Neural progenitor cell (in vitro differentiated cells): ENCODE data around the gene FBLN5. TPM values are rescaled to one million over a fixed set of nuclear protein-coding genes. Genes with fewer than 3 reads are reported as not detected.

Experiments used
- DNase-seq: peaks from one replicate; pipeline ENCODE4 v3.0.0-alpha.2; 2016; ENCODE audit warnings: low spot score
- H2AFZ ChIP-seq: fragments of 200-600 bp; sonication (generic); replicated peaks from 2 replicates; pipeline ENCODE4 v1.6.1; 2016; ENCODE audit warnings: antibody characterized with exemption
- H3F3A ChIP-seq: fragments of 200-600 bp; sonication (generic); 2 replicates; pipeline ENCODE4 v1.6.1; 2016; ENCODE audit warnings: antibody characterized with exemption, low read depth
- H3K27ac ChIP-seq: fragments of 200-600 bp; sonication (generic); 2 replicates; pipeline ENCODE4 v1.5.1; 2016; ENCODE audit warnings: mild to moderate bottlenecking
- H3K27me3 ChIP-seq: fragments of 200-600 bp; sonication (generic); 2 replicates; pipeline ENCODE4 v1.6.1; 2016; ENCODE audit warnings: mild to moderate bottlenecking, moderate library complexity
- H3K36me3 ChIP-seq: fragments of 200-600 bp; sonication (generic); 2 replicates; pipeline ENCODE4 v1.5.1; 2016
- H3K4me1 ChIP-seq: fragments of 200-600 bp; sonication (generic); 2 replicates; pipeline ENCODE4 v1.6.1; 2016; ENCODE audit warnings: mixed run types
- H3K4me2 ChIP-seq: fragments of 200-600 bp; sonication (generic); 2 replicates; pipeline ENCODE4 v1.6.1; 2016
- H3K4me3 ChIP-seq: fragments of 200-600 bp; sonication (generic); 2 replicates; pipeline ENCODE4 v1.5.1; 2016
- H3K79me2 ChIP-seq: fragments of 200-600 bp; sonication (generic); 2 replicates; pipeline ENCODE4 v1.6.1; 2016; ENCODE audit warnings: low read depth
- H3K9ac ChIP-seq: fragments of 200-600 bp; sonication (generic); 2 replicates; pipeline ENCODE4 v1.6.1; 2016
- H3K9me3 ChIP-seq: fragments of 200-600 bp; sonication (generic); 2 replicates; pipeline ENCODE4 v1.5.1; 2016; ENCODE audit warnings: low read depth
- H4K20me1 ChIP-seq: fragments of 200-600 bp; sonication (generic); 2 replicates; pipeline ENCODE4 v1.6.1; 2016; ENCODE audit warnings: low read depth
- H3K27ac Mint-ChIP-seq: 3 replicates; pipeline ENCODE4 v1.8.0; 2021; ENCODE audit warnings: mixed read lengths
- H3K27me3 Mint-ChIP-seq: 2 replicates; pipeline ENCODE4 v1.8.0; 2022; ENCODE audit warnings: low read depth, mild to moderate bottlenecking, inconsistent platforms, moderate library complexity, mixed read lengths; ENCODE audit not compliant: insufficient read depth
- H3K36me3 Mint-ChIP-seq: 3 replicates; pipeline ENCODE4 v1.8.0; 2021; ENCODE audit warnings: mixed read lengths
- H3K4me1 Mint-ChIP-seq: 3 replicates; pipeline ENCODE4 v1.8.0; 2021; ENCODE audit warnings: mixed read lengths
- H3K4me3 Mint-ChIP-seq: 3 replicates; pipeline ENCODE4 v1.8.0; 2021; ENCODE audit warnings: mild to moderate bottlenecking, moderate library complexity, mixed read lengths
- H3K9me3 Mint-ChIP-seq: 3 replicates; pipeline ENCODE4 v1.8.0; 2020; ENCODE audit warnings: mixed read lengths
- EZH2 ChIP-seq: fragments of 200-600 bp; sonication (generic); IDR thresholded peaks from 2 replicates; pipeline ENCODE4 v1.6.1; 2017; ENCODE audit warnings: antibody characterized with exemption, mild to moderate bottlenecking, moderate library complexity
- EZH2phosphoT487 ChIP-seq: fragments of 200-600 bp; sonication (generic); IDR thresholded peaks from 2 replicates; pipeline ENCODE4 v1.6.1; 2017; ENCODE audit warnings: antibody characterized with exemption
- total RNA-seq: library from RNA; depleted of rRNA; stranded (reverse); fragments of >200 nt; gene quantifications from 2 replicates; pipeline ENCODE4 v1.2.3, GENCODE V29; 2015; ENCODE audit warnings: low replicate concordance
- TF ChIP-seq, protein P1 (sequence below): fragments of 200-600 bp; sonication (generic); IDR thresholded peaks from 2 replicates; pipeline ENCODE4 v1.5.1; 2017; ENCODE audit warnings: antibody characterized with exemption, mild to moderate bottlenecking

Gene FBLN5
- total RNA-seq, 1 donor from 2014 or later, result not detected

DNA sequence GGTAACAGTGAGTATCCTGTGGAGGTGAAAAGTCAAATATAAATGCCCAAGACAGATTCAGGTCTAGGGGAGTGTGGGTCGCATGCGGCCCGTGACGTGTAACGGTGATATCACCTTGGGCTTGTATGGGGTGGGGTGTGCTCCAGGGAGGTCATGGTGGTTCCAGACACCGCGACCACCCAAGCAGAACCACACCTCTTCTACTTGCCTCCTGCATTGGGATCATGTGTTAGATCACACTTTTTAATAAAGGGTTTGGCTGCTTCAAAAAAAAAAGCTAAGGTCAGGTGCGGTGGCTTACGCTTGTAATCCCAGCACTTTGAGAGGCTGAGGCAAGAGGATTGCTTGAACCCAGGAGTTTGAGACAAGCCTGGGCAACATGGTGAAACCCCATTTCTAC lies 4.5 kb downstream of the FBLN5 start:
- peaks cover 39% of the 10 kb centered on the region for H3K27me3 ChIP-seq
- no peaks in the 10 kb centered on the region for H3K79me2 ChIP-seq
- no peaks in the 10 kb centered on the region for H3K36me3 Mint-ChIP-seq
- no peak overlapping the region for H3K27ac Mint-ChIP-seq
- TF ChIP-seq EZH2phosphoT487, result no peak
- TF ChIP-seq, protein P1, sequence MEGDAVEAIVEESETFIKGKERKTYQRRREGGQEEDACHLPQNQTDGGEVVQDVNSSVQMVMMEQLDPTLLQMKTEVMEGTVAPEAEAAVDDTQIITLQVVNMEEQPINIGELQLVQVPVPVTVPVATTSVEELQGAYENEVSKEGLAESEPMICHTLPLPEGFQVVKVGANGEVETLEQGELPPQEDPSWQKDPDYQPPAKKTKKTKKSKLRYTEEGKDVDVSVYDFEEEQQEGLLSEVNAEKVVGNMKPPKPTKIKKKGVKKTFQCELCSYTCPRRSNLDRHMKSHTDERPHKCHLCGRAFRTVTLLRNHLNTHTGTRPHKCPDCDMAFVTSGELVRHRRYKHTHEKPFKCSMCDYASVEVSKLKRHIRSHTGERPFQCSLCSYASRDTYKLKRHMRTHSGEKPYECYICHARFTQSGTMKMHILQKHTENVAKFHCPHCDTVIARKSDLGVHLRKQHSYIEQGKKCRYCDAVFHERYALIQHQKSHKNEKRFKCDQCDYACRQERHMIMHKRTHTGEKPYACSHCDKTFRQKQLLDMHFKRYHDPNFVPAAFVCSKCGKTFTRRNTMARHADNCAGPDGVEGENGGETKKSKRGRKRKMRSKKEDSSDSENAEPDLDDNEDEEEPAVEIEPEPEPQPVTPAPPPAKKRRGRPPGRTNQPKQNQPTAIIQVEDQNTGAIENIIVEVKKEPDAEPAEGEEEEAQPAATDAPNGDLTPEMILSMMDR, result no peak
- TF ChIP-seq EZH2, result no peak
- no peak overlapping the region for H3K4me2 ChIP-seq
- H3K9me3 ChIP-seq, result no peaks in the 10 kb centered on the region
- H3K9ac ChIP-seq, result no peak overlapping the region
- H3F3A ChIP-seq, result peaks cover 15% of the 10 kb centered on the region
- H3K36me3 ChIP-seq, result no peaks in the 10 kb centered on the region
- H3K9me3 Mint-ChIP-seq, result no peaks in the 10 kb centered on the region
- H2AFZ ChIP-seq, result no peak overlapping the region
- no peak overlapping the region for H3K27ac ChIP-seq
- no peak overlapping the region for H3K4me3 ChIP-seq
- H3K4me1 ChIP-seq, result no peaks in the 10 kb centered on the region
- H4K20me1 ChIP-seq, result peaks cover 4% of the 10 kb centered on the region
- no peak overlapping the region for H3K4me3 Mint-ChIP-seq
- H3K27me3 Mint-ChIP-seq, result peaks cover 26% of the 10 kb centered on the region
- no peak for DNase-seq
- H3K4me1 Mint-ChIP-seq, result peaks cover 12% of the 10 kb centered on the region

DNA sequence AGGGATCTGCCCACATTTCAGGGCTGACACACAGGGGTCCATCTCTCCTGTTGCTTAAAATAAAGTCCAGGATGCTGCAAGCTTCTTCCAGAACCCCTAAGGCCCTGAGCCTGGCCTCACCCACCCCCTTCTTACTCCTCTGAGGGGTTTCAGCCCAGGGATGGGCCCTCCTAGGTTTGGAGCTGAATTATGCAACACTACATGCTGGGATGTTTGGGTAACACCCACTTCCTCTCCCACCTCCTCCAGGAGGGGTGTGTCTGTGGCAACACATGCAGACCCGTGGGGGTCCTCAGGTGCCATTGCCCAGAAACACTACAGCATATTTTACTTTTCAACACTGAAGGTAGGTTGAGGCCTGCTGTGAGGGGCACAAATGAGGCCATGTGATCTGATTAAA lies 5.4 kb downstream of the FBLN5 start:
- Histone ChIP-seq H3K4me2 (no peak overlapping the region), H3K79me2 (no peaks in the 10 kb centered on the region), H3K4me3 (no peak overlapping the region), H3K36me3 (no peaks in the 10 kb centered on the region), H3K4me1 (no peaks in the 10 kb centered on the region), H3K27me3 (peaks cover 31% of the 10 kb centered on the region), H3K27ac (no peak overlapping the region), H3K9ac (no peak overlapping the region), H2AFZ (no peak overlapping the region), H3F3A (peaks cover 14% of the 10 kb centered on the region), H3K9me3 (no peaks in the 10 kb centered on the region), H4K20me1 (peaks cover 4% of the 10 kb centered on the region)
- DNase-seq, result no peak
- H3K36me3 Mint-ChIP-seq, result no peaks in the 10 kb centered on the region
- H3K27ac Mint-ChIP-seq, result no peak overlapping the region
- TF ChIP-seq, protein P1, result no peak
- no peak for TF ChIP-seq EZH2
- no peak for TF ChIP-seq EZH2phosphoT487
- H3K4me1 Mint-ChIP-seq, result peaks cover 12% of the 10 kb centered on the region
- H3K9me3 Mint-ChIP-seq, result no peaks in the 10 kb centered on the region
- H3K27me3 Mint-ChIP-seq, result peaks cover 22% of the 10 kb centered on the region
- no peak overlapping the region for H3K4me3 Mint-ChIP-seq

DNA sequence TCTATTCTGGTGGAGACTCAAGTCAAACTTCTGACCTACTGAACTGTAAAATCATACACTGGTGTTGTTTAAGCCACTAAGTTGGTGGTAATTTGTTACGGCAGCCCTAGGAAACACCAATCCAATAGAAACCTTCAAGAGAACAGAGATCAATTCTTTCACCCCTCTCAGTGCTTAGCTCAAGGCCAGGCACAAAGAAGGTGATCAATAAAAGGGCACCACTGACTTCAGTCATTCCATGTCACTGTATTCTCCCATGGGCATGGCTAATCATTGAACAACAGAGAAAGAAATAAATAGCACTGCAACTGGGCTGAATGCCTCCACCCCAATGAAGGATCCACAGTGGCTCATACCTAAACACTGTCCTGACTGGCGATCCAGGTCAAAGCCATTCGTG lies 7.3 kb downstream of the FBLN5 start:
- Mint-ChIP-seq H3K4me1 (no peaks in the 10 kb centered on the region), H3K27me3 (peaks cover 16% of the 10 kb centered on the region), H3K4me3 (no peak overlapping the region), H3K27ac (no peak overlapping the region), H3K36me3 (no peaks in the 10 kb centered on the region), H3K9me3 (no peaks in the 10 kb centered on the region)
- no peak overlapping the region for H3K27ac ChIP-seq
- H4K20me1 ChIP-seq, result no peaks in the 10 kb centered on the region
- no peak overlapping the region for H3K9ac ChIP-seq
- H3K4me2 ChIP-seq, result no peak overlapping the region
- no peaks in the 10 kb centered on the region for H3K79me2 ChIP-seq
- peaks cover 12% of the 10 kb centered on the region for H3K27me3 ChIP-seq
- no peaks in the 10 kb centered on the region for H3F3A ChIP-seq
- H3K36me3 ChIP-seq, result no peaks in the 10 kb centered on the region
- no peaks in the 10 kb centered on the region for H3K9me3 ChIP-seq
- no peaks in the 10 kb centered on the region for H3K4me1 ChIP-seq
- H3K4me3 ChIP-seq, result no peak overlapping the region
- no peak for DNase-seq
- H2AFZ ChIP-seq, result no peak overlapping the region
- TF ChIP-seq EZH2 (no peak), EZH2phosphoT487 (no peak)
- TF ChIP-seq, protein P1, result no peak

DNA sequence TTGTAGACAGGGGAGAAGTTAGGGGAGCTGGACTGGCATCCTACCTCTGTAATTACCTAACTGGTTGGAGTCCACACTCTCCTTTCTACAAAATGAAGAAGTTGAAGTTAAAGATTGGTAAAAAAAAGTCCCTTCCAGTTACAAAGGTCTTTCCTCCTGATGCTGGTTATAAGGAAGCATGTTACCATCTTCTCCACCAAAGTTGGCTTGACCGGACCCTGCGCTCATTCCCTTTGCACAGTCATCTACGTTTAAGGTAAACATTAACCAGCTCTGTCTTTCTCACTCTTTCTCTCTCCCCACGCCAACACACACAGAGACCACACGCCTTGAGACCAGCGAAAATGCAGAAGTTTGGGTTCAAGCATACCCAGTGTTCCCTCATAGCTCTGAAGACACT lies 11.9 kb downstream of the FBLN5 start:
- Mint-ChIP-seq H3K4me1 (no peaks in the 10 kb centered on the region), H3K9me3 (no peaks in the 10 kb centered on the region), H3K27ac (no peak overlapping the region)

More for the DNA sequence above, 11.9 kb downstream of the FBLN5 start:
- no peak overlapping the region for H3K4me2 ChIP-seq
- no peaks in the 10 kb centered on the region for H3K27me3 ChIP-seq
- H3K27ac ChIP-seq, result no peak overlapping the region
- H3K79me2 ChIP-seq, result no peaks in the 10 kb centered on the region
- TF ChIP-seq EZH2 (no peak), EZH2phosphoT487 (no peak)
- TF ChIP-seq, protein P1, result no peak
- H3K9me3 ChIP-seq, result no peaks in the 10 kb centered on the region
- H3K27me3 Mint-ChIP-seq, result peaks cover 3% of the 10 kb centered on the region
- H3K36me3 Mint-ChIP-seq, result no peaks in the 10 kb centered on the region
- H2AFZ ChIP-seq, result no peak overlapping the region
- H3K4me3 Mint-ChIP-seq, result no peak overlapping the region
- no peaks in the 10 kb centered on the region for H3K4me1 ChIP-seq
- H3K9ac ChIP-seq, result no peak overlapping the region
- DNase-seq, result no peak
- H3K36me3 ChIP-seq, result no peaks in the 10 kb centered on the region
- H3K4me3 ChIP-seq, result no peak overlapping the region
- no peaks in the 10 kb centered on the region for H4K20me1 ChIP-seq
- H3F3A ChIP-seq, result no peaks in the 10 kb centered on the region
